ENCODE data around the gene TK2. TPM values are rescaled to one million over a fixed set of nuclear protein-coding genes. Genes with fewer than 3 reads are reported as not detected.

The TK2 gene
- polyA plus RNA-seq, 3 donors, result 29.8 to 38.9 (median 32.4) TPM

DNA sequence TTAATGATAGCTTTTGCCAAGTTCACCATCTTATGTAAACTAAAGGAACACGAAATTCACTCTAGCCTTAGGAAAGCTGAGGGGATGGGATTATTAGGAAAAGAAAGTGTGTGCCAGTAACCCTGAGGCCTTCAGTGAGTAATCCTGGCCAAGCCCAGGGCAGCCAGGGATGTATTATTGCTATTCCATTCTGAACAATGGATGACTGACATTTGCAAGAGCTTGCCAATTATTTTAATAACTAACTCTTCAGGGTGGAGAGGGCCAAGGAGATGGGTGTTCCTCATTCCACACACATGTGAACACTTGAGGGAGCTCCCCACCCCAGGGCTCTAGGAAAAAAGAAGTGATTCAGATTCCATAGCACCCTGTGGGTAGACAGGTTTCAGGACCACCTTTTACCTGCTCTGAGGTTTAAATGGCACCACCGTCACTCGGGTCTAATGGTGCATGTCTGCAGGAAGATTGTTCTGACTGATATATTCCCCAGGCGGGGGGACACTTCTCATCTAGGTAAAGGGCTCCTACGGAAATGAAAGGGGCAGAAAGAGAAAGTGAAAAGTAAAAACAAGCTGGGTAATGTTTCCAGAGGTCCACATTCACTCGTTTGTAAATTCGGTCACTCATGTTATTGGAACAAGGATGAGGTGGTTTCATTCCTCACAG, 41.5 kb downstream of the TK2 start:
- H3K27me3 Mint-ChIP-seq (ENCODE audit: low read depth in 3 of 3), result peaks cover 0 to 2% (median 0%) of the 10 kb centered on the region in 3 donors
- TF ChIP-seq, protein P1, sequence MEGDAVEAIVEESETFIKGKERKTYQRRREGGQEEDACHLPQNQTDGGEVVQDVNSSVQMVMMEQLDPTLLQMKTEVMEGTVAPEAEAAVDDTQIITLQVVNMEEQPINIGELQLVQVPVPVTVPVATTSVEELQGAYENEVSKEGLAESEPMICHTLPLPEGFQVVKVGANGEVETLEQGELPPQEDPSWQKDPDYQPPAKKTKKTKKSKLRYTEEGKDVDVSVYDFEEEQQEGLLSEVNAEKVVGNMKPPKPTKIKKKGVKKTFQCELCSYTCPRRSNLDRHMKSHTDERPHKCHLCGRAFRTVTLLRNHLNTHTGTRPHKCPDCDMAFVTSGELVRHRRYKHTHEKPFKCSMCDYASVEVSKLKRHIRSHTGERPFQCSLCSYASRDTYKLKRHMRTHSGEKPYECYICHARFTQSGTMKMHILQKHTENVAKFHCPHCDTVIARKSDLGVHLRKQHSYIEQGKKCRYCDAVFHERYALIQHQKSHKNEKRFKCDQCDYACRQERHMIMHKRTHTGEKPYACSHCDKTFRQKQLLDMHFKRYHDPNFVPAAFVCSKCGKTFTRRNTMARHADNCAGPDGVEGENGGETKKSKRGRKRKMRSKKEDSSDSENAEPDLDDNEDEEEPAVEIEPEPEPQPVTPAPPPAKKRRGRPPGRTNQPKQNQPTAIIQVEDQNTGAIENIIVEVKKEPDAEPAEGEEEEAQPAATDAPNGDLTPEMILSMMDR (IDR thresholded peaks at IDR 0.05), result no peak
- DNase-seq, result no peak
- no peak overlapping the region for H3K4me3 ChIP-seq (replicated peaks in 1 of 3; ENCODE audit: low read depth in 2 of 3, low read length in 3 of 3)
- no peak overlapping the region for H2AFZ ChIP-seq (ENCODE audit: insufficient read depth, low read depth, low read length, poor library complexity, severe bottlenecking)
- intact Hi-C loops (cut with micrococcal nuclease), result no loop called here
- no peaks in the 10 kb centered on the region for H3K79me2 ChIP-seq (ENCODE audit: insufficient read depth, low read length)
- H3K36me3 ChIP-seq (replicated peaks in 1 of 2; ENCODE audit: control insufficient read depth in 1 of 2, insufficient read depth in 2 of 2, low read length in 2 of 2), result peaks cover 38 to 61% of the 10 kb centered on the region in 2 donors
- no peaks in the 10 kb centered on the region for H3K27me3 ChIP-seq (ENCODE audit: control insufficient read depth in 2 of 2, insufficient read depth in 2 of 2, low read length in 2 of 2)
- no peak overlapping the region for H3K9ac ChIP-seq (ENCODE audit: insufficient read depth, low read length, poor library complexity, severe bottlenecking)
- peak overlapping the region in 1 of 2 donors; percentile 6 for H3K27ac ChIP-seq (ENCODE audit: low read depth in 1 of 2, low read length in 2 of 2)
- no peak overlapping the region for H3K4me3 Mint-ChIP-seq
- no peak overlapping the region for H3K4me2 ChIP-seq (replicated peaks; ENCODE audit: extremely low read depth, low read length, poor library complexity, severe bottlenecking)
- peaks cover 31 to 37% of the 10 kb centered on the region in 2 donors for H3K4me1 ChIP-seq (ENCODE audit: control insufficient read depth in 1 of 2, insufficient read depth in 2 of 2, low read length in 2 of 2)
- 92% methylated on average over 6 of the region's 7 CpGs for WGBS (ENCODE audit: insufficient coverage)
- peaks cover 56 to 60% of the 10 kb centered on the region in 2 donors for H3K36me3 Mint-ChIP-seq
- no peaks in the 10 kb centered on the region for H4K20me1 ChIP-seq (ENCODE audit: insufficient read depth, low read length)
- H3K4me1 Mint-ChIP-seq, result peaks cover 41% of the 10 kb centered on the region
- H3K9me3 Mint-ChIP-seq, result no peaks in the 10 kb centered on the region
- no peaks in the 10 kb centered on the region for H3K9me3 ChIP-seq (replicated peaks in 1 of 2; ENCODE audit: control insufficient read depth in 1 of 2, insufficient read depth in 1 of 2, low read length in 2 of 2)
- peak overlapping the region in 1 of 7 donors; percentile 37 for H3K27ac Mint-ChIP-seq

DNA sequence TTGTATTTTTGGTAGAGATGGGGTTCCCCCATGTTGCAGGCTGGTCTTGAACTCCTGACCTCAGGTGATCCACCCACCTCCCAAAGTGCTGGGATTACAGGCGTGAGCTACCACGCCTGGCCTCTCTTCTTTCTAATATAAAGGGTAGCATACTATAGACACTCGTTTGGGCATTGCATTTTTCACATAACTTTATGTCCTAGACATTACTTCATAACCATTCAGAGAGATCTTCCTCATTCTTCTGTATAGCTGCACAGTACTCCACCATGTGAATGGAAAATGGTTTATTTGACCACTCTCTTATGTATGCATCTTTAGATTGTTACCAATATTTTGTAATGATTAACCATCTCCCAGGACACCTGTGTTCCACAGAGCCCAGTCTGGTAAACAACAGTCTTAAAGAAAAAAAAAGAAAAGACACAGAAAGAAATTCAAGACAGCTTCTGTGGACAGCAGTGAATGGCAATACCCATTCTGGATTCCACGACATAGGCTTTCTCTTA, 42.1 kb downstream of the TK2 start:
- H3K27ac Mint-ChIP-seq, result peak overlapping the region in 1 of 7 donors; percentile 40
- intact Hi-C loops (cut with micrococcal nuclease), result no loop called here

More for the DNA sequence above, 42.1 kb downstream of the TK2 start:
- Histone ChIP-seq H3K4me1 (ENCODE audit: control insufficient read depth in 1 of 2, insufficient read depth in 2 of 2, low read length in 2 of 2) (peaks cover 31 to 37% of the 10 kb centered on the region in 2 donors), H3K27me3 (ENCODE audit: control insufficient read depth in 2 of 2, insufficient read depth in 2 of 2, low read length in 2 of 2) (no peaks in the 10 kb centered on the region), H3K79me2 (ENCODE audit: insufficient read depth, low read length) (no peaks in the 10 kb centered on the region), H3K27ac (ENCODE audit: low read depth in 1 of 2, low read length in 2 of 2) (no peak overlapping the region), H4K20me1 (ENCODE audit: insufficient read depth, low read length) (no peaks in the 10 kb centered on the region), H3K36me3 (replicated peaks in 1 of 2; ENCODE audit: control insufficient read depth in 1 of 2, insufficient read depth in 2 of 2, low read length in 2 of 2) (peaks cover 35 to 55% of the 10 kb centered on the region in 2 donors), H2AFZ (ENCODE audit: insufficient read depth, low read depth, low read length, poor library complexity, severe bottlenecking) (no peak overlapping the region), H3K4me3 (replicated peaks in 1 of 3; ENCODE audit: low read depth in 2 of 3, low read length in 3 of 3) (no peak overlapping the region), H3K4me2 (replicated peaks; ENCODE audit: extremely low read depth, low read length, poor library complexity, severe bottlenecking) (no peak overlapping the region), H3K9ac (ENCODE audit: insufficient read depth, low read length, poor library complexity, severe bottlenecking) (no peak overlapping the region), H3K9me3 (replicated peaks in 1 of 2; ENCODE audit: control insufficient read depth in 1 of 2, insufficient read depth in 1 of 2, low read length in 2 of 2) (no peaks in the 10 kb centered on the region)
- Mint-ChIP-seq H3K27me3 (ENCODE audit: low read depth in 3 of 3) (peaks cover 0 to 2% (median 0%) of the 10 kb centered on the region in 3 donors), H3K4me3 (no peak overlapping the region), H3K9me3 (no peaks in the 10 kb centered on the region), H3K36me3 (peaks cover 53 to 54% of the 10 kb centered on the region in 2 donors), H3K4me1 (peaks cover 40% of the 10 kb centered on the region)
- no CpG with 5 or more reads among the region's 4 CpGs for WGBS (ENCODE audit: insufficient coverage)
- no peak for DNase-seq
- TF ChIP-seq, protein P1 (IDR thresholded peaks at IDR 0.05), result no peak

Measured in CD14-positive monocyte (primary cell).